Measurements from ENCODE around the gene ZNF804A.

DNA sequence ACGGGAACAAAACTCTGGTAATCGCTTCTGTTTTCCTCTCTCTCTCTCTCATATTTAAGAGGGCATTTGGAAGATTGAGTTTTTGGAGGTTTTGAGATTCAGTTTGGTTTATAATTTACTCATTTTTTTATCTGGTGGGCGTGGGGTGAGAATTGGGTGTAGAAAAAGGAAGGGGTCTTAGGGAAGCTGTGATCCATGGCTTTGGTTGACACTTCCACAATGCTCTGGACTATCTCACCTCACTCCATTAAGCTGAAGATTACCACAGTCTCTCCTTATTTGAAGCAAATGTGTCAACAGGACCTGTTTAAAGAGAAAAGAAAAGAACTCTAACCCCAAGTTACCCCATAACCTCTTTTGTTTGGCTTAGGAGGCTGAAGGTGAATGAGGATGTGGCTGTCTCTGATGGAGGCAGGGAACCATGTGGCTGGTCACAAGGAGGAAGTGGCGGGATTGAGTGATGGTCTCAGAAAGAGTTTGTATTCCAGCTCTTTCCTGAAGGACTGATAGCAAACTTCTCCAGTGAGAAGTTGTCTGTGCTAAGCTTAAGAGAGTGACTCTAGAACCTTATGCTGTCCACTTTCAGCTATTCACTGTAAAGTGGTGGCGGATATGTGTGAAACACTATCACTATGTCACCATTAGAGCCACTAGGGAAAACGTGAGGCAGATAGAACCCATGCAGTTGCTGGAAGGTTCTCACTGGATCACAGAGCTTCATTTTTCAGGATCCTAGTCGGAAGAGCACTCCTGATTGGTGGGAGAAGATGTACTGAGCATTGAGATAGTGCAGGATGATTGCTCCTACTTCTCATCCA is 934 bp downstream of the ZNF804A start:
- TF ChIP-seq, protein P1, sequence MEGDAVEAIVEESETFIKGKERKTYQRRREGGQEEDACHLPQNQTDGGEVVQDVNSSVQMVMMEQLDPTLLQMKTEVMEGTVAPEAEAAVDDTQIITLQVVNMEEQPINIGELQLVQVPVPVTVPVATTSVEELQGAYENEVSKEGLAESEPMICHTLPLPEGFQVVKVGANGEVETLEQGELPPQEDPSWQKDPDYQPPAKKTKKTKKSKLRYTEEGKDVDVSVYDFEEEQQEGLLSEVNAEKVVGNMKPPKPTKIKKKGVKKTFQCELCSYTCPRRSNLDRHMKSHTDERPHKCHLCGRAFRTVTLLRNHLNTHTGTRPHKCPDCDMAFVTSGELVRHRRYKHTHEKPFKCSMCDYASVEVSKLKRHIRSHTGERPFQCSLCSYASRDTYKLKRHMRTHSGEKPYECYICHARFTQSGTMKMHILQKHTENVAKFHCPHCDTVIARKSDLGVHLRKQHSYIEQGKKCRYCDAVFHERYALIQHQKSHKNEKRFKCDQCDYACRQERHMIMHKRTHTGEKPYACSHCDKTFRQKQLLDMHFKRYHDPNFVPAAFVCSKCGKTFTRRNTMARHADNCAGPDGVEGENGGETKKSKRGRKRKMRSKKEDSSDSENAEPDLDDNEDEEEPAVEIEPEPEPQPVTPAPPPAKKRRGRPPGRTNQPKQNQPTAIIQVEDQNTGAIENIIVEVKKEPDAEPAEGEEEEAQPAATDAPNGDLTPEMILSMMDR (IDR thresholded peaks at IDR 0.05), result no peak
- TF ChIP-seq POLR2A (IDR thresholded peaks at IDR 0.05), result no peak
